Neural cell (in vitro differentiated cells): ENCODE data around the gene PRTFDC1. TPM values are rescaled to one million over a fixed set of nuclear protein-coding genes. Genes with fewer than 3 reads are reported as not detected.
"Not testable (repeated sequence)": the region's sequence is repeated elsewhere in the genome, so short reads cannot be mapped to it uniquely, and the experiment has no call there.

Source experiments
- H2AFZ ChIP-seq: fragments of 200-600, 300-800 bp; sonication (generic), shearing (Covaris generic); 2 replicates; pipeline ENCODE4 v1.6.0; 2014; ENCODE audit warnings: low read depth, mild to moderate bottlenecking, antibody characterized with exemption, low read length, moderate library complexity
- H3F3A ChIP-seq: fragments of 200-600 bp; shearing (Covaris generic); 2 replicates; pipeline ENCODE4 v1.6.1; 2016; ENCODE audit warnings: mild to moderate bottlenecking, moderate library complexity, mixed read lengths, antibody characterized with exemption, low read length; ENCODE audit not compliant: insufficient read depth, poor library complexity, severe bottlenecking
- H3K27ac ChIP-seq: fragments of 200-600, 300-800 bp; sonication (generic), shearing (Covaris generic); 2 replicates; pipeline ENCODE4 v1.5.1; 2014; ENCODE audit warnings: mild to moderate bottlenecking, low read length, moderate library complexity
- H3K27me3 ChIP-seq: fragments of 300-800, 200-600 bp; sonication (generic), shearing (Covaris generic); 2 replicates; pipeline ENCODE4 v1.6.0; 2014; ENCODE audit warnings: mild to moderate bottlenecking, low read depth, low read length, moderate library complexity; ENCODE audit not compliant: insufficient read depth
- H3K36me3 ChIP-seq: fragments of 300-800, 200-600 bp; sonication (generic), shearing (Covaris generic); 2 replicates; pipeline ENCODE4 v1.5.1; 2014; ENCODE audit warnings: mild to moderate bottlenecking, antibody characterized with exemption, low read length, moderate library complexity; ENCODE audit not compliant: insufficient read depth
- H3K4me2 ChIP-seq: fragments of 300-800, 200-600 bp; sonication (generic), shearing (Covaris generic); 2 replicates; pipeline ENCODE4 v1.6.0; 2014; ENCODE audit warnings: mild to moderate bottlenecking, low read length
- H3K4me3 ChIP-seq: fragments of 300-800, 200-600 bp; sonication (generic), shearing (Covaris generic); 2 replicates; pipeline ENCODE4 v1.5.1; 2014; ENCODE audit warnings: mild to moderate bottlenecking, low read length, moderate library complexity
- H3K79me2 ChIP-seq: fragments of 200-600 bp; shearing (Covaris generic); replicated peaks from 2 replicates; pipeline ENCODE4 v1.6.0; 2014; ENCODE audit warnings: mild to moderate bottlenecking, low read length, moderate library complexity; ENCODE audit not compliant: insufficient read depth
- H3K9ac ChIP-seq: fragments of 300-800, 200-600 bp; sonication (generic), shearing (Covaris generic); 2 replicates; pipeline ENCODE4 v1.6.1; 2016; ENCODE audit warnings: mild to moderate bottlenecking, low read length, mixed read lengths
- H3K9me2 ChIP-seq: fragments of 200-600 bp; shearing (Covaris generic); 2 replicates; pipeline ENCODE4 v1.6.1; 2016; ENCODE audit warnings: mild to moderate bottlenecking, low read length, mixed read lengths; ENCODE audit not compliant: insufficient read depth
- H3K9me3 ChIP-seq: fragments of 200-600, 300-800 bp; sonication (generic), shearing (Covaris generic); 2 replicates; pipeline ENCODE4 v1.6.1; 2016; ENCODE audit warnings: mild to moderate bottlenecking, mixed run types, low read length, moderate library complexity, mixed read lengths
- H4K20me1 ChIP-seq: fragments of 200-600 bp; shearing (Covaris generic); 2 replicates; pipeline ENCODE4 v1.6.1; 2016; ENCODE audit warnings: mild to moderate bottlenecking, mixed run types; ENCODE audit not compliant: insufficient read depth
- CTCF ChIP-seq: fragments of 450-650 bp; IDR thresholded peaks from 2 replicates; pipeline ENCODE4 v1.5.1; 2014; ENCODE audit warnings: antibody characterized with exemption, mild to moderate bottlenecking, moderate library complexity; ENCODE audit not compliant: poor library complexity, severe bottlenecking
- EP300 ChIP-seq: fragments of 450-650 bp; conservative IDR thresholded peaks from 2 replicates; pipeline ENCODE4 v1.6.1; 2014; ENCODE audit warnings: antibody characterized with exemption, mild to moderate bottlenecking, moderate library complexity; ENCODE audit not compliant: poor library complexity, severe bottlenecking
- EZH2 ChIP-seq: fragments of 200-600, 300-800 bp; shearing (Covaris generic), sonication (generic); IDR thresholded peaks from 2 replicates; pipeline ENCODE4 v1.6.1; 2014; ENCODE audit warnings: antibody characterized with exemption, low read length, borderline replicate concordance, mild to moderate bottlenecking; ENCODE audit not compliant: insufficient read depth, poor library complexity, severe bottlenecking
- MXI1 ChIP-seq: fragments of 450-650 bp; conservative IDR thresholded peaks from 2 replicates; pipeline ENCODE4 v1.6.1; 2014; ENCODE audit warnings: antibody characterized with exemption, mild to moderate bottlenecking; ENCODE audit not compliant: poor library complexity, severe bottlenecking
- POLR2AphosphoS5 ChIP-seq: IDR thresholded peaks from 2 replicates; pipeline ENCODE4 v1.6.1; 2012
- RAD21 ChIP-seq: fragments of 450-650 bp; conservative IDR thresholded peaks from 2 replicates; pipeline ENCODE4 v1.6.1; 2014; ENCODE audit warnings: antibody characterized with exemption, mild to moderate bottlenecking, moderate library complexity
- REST ChIP-seq: IDR thresholded peaks from 2 replicates; pipeline ENCODE4 v1.6.1; 2012; ENCODE audit warnings: borderline replicate concordance
- SMC3 ChIP-seq: fragments of 450-650 bp; conservative IDR thresholded peaks from 2 replicates; pipeline ENCODE4 v1.6.1; 2014; ENCODE audit warnings: antibody characterized with exemption, mild to moderate bottlenecking, moderate library complexity; ENCODE audit not compliant: poor library complexity
- TAF1 ChIP-seq: IDR thresholded peaks from 2 replicates; pipeline ENCODE4 v1.6.1; 2012; ENCODE audit warnings: low read depth
- polyA plus RNA-seq: library from polyadenylated mRNA; depleted of rRNA; stranded (reverse); fragments of >200 nt; gene quantifications from 2 replicates; pipeline ENCODE4 v1.2.3, GENCODE V29; 2014

The PRTFDC1 gene
- polyA plus RNA-seq, 1 donor from 2014 or later = 3.4 TPM

- no peak overlapping the region for H3K4me3 ChIP-seq
- H3K27ac ChIP-seq = no peak overlapping the region
- H3K27me3 ChIP-seq = no peaks in the 10 kb centered on the region
- H3K9me2 ChIP-seq = no peaks in the 10 kb centered on the region
- H3F3A ChIP-seq = no peaks in the 10 kb centered on the region
- no peak overlapping the region for H3K9ac ChIP-seq
- H3K4me2 ChIP-seq = no peak overlapping the region
- H3K79me2 ChIP-seq = no peaks in the 10 kb centered on the region
- no peak overlapping the region for H2AFZ ChIP-seq
- no peaks in the 10 kb centered on the region for H3K9me3 ChIP-seq
- TF ChIP-seq POLR2AphosphoS5 (no peak), RAD21 (no peak), EZH2 (no peak), TAF1 (no peak), REST (no peak), EP300 (no peak), MXI1 (no peak), SMC3 (no peak), CTCF (no peak)
- H3K36me3 ChIP-seq = no peaks in the 10 kb centered on the region
- H4K20me1 ChIP-seq = no peaks in the 10 kb centered on the region
Observed at GRCh38 chr10:24958091-24958720, 5.8 kb upstream of the PRTFDC1 start.

- H3K79me2 ChIP-seq, H3K27ac ChIP-seq, H3K4me3 ChIP-seq, H3F3A ChIP-seq, H3K4me2 ChIP-seq, H3K27me3 ChIP-seq, H3K9me3 ChIP-seq, H3K9ac ChIP-seq, H3K9me2 ChIP-seq, H3K36me3 ChIP-seq, H2AFZ ChIP-seq, H4K20me1 ChIP-seq: not testable (repeated sequence)
Observed at GRCh38 chr10:24957624-24958051, 5.2 kb upstream of the PRTFDC1 start.

- no peak overlapping the region for H2AFZ ChIP-seq
- H3K9me2 ChIP-seq = no peaks in the 10 kb centered on the region
- H3K27ac ChIP-seq = no peak overlapping the region
- H3K79me2 ChIP-seq = no peaks in the 10 kb centered on the region
- no peak overlapping the region for H3K9ac ChIP-seq
- no peaks in the 10 kb centered on the region for H4K20me1 ChIP-seq
- H3K4me3 ChIP-seq = no peak overlapping the region
- no peak overlapping the region for H3K4me2 ChIP-seq
- H3K9me3 ChIP-seq = no peaks in the 10 kb centered on the region
- H3F3A ChIP-seq = no peaks in the 10 kb centered on the region
- no peaks in the 10 kb centered on the region for H3K36me3 ChIP-seq
- peaks cover 4% of the 10 kb centered on the region for H3K27me3 ChIP-seq
- TF ChIP-seq POLR2AphosphoS5 = no peak
- TF ChIP-seq SMC3 = no peak
- no peak for TF ChIP-seq EP300
- TF ChIP-seq EZH2 = no peak
- TF ChIP-seq TAF1 = no peak
- TF ChIP-seq CTCF = no peak
- no peak for TF ChIP-seq RAD21
- no peak for TF ChIP-seq MXI1
- TF ChIP-seq REST = no peak
Observed at GRCh38 chr10:24953675-24954074, 1.3 kb upstream of the PRTFDC1 start.
